Kidney (tissue), 22 donors: Measurements from ENCODE around the gene IFNK. TPM values are rescaled to one million over a fixed set of nuclear protein-coding genes. Genes with fewer than 3 reads are reported as not detected.

Experiments
- DNase-seq, 5 donors: peaks; one replicate each; pipeline ENCODE4 v3.0.0-alpha.2; 2013 to 2020
- FAIRE-seq: peaks from 2 replicates; lab custom pipeline; 2012; peaks lifted over from hg19 to GRCh38; lab: Jason Lieb, UNC
- H3K27ac ChIP-seq, 2 donors: one replicate each; pipeline ENCODE4 v1.7.0; 2013; ENCODE audit warnings: low read depth in 2 of 2, low read length in 2 of 2, inconsistent platforms in 1 of 2
- H3K27me3 ChIP-seq: one replicate; pipeline ENCODE4 v1.7.1; 2013; ENCODE audit warnings: low read length, inconsistent platforms; ENCODE audit not compliant: control insufficient read depth, insufficient read depth
- H3K36me3 ChIP-seq, 3 donors: one replicate each; pipeline versions ENCODE4 v1.7.0 to v1.7.1; 2013; ENCODE audit warnings: low read length in 3 of 3, control low read depth in 1 of 3, inconsistent platforms in 1 of 3; ENCODE audit not compliant: insufficient read depth in 3 of 3, control insufficient read depth in 2 of 3
- H3K4me1 ChIP-seq, 3 donors: one replicate each; pipeline versions ENCODE4 v1.7.0 to v1.7.1; 2013; ENCODE audit warnings: low read length in 3 of 3, inconsistent platforms in 1 of 3, low read depth in 1 of 3; ENCODE audit not compliant: control insufficient read depth in 2 of 3, insufficient read depth in 2 of 3
- H3K4me3 ChIP-seq, 3 donors: one replicate each; pipeline versions ENCODE4 v1.7.0 to v1.8.1; 2013; ENCODE audit warnings: low read length in 3 of 3, control low read depth in 1 of 3, inconsistent platforms in 1 of 3
- H3K9ac ChIP-seq, 3 donors: one replicate each; pipeline versions ENCODE4 v1.7.0 to v1.7.1; 2013; ENCODE audit warnings: low read length in 3 of 3, control low read depth in 1 of 3, inconsistent platforms in 1 of 3
- H3K9me3 ChIP-seq, 3 donors: one replicate each; pipeline versions ENCODE4 v1.7.0 to v1.7.1; 2013; ENCODE audit warnings: low read length in 3 of 3, control low read depth in 1 of 3, inconsistent platforms in 1 of 3; ENCODE audit not compliant: control insufficient read depth in 2 of 3, insufficient read depth in 1 of 3
- intact Hi-C: fragments of 100-400 bp; cut with DNase I; formaldehyde crosslinking; loops from one replicate; pipeline ENCODE4 v1.11.1; 2022
- long read RNA-seq, 10 donors: library from polyadenylated mRNA in 1 of 10; unstranded in 1 of 10; transcript quantifications; one replicate each; pipeline ENCODE4 v2.0.0 and lab custom pipeline, GENCODE V29; 2021 to 2026
- polyA plus RNA-seq: library from polyadenylated mRNA; stranded (reverse); fragments of 350-450 nt; fragmentation: Illumina TruSeq; extraction: RNeasy Lipid Tissue Mini Kit (QIAGEN cat#74804); gene quantifications from one replicate; pipeline ENCODE4 v1.2.3, GENCODE V29; 2014; ENCODE audit warnings: low read depth, low replicate concordance; ENCODE audit not compliant: insufficient read depth
- total RNA-seq: library from RNA; stranded (reverse); fragmentation: NEBNext Ultra II Directional; extraction: Animal tissue kit (Norgen Biotek cat#: 25700); gene quantifications from one replicate; pipeline ENCODE4 v1.2.1, GENCODE V29; 2021
- TF ChIP-seq, protein P1 (sequence below): IDR thresholded peaks from 3 replicates; pipeline ENCODE4 v1.5.1; 2012; ENCODE audit warnings: mild to moderate bottlenecking, moderate library complexity, borderline replicate concordance; ENCODE audit not compliant: insufficient read depth; ENCODE audit errors: extremely low read depth
- donor health status: control.
- donor health status: control.
- donor health status: control.
- donor health status: control.
- donor health status: control.
- donor health status: DM: yes; HTN: yes; CAD: no.
- donor health status: Normal renal cell carcinoma (clear cell type).

Gene IFNK, protein sequence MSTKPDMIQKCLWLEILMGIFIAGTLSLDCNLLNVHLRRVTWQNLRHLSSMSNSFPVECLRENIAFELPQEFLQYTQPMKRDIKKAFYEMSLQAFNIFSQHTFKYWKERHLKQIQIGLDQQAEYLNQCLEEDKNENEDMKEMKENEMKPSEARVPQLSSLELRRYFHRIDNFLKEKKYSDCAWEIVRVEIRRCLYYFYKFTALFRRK
- total RNA-seq (not detected), polyA plus RNA-seq (not detected)
- long read RNA-seq, donor 1, result 0 reads
- long read RNA-seq, donor 2, result 0 reads
- long read RNA-seq, donor 3, result 0 reads
- long read RNA-seq, donor 4, result 0 reads
- long read RNA-seq, donor 5, result 0 reads
- long read RNA-seq, donor 6, result 0 reads
- long read RNA-seq, donor 7, result 0 reads
- long read RNA-seq, donor 8, result 0 reads
- long read RNA-seq, donor 9, result 0 reads
- long read RNA-seq, donor 10, result 0 reads

- intact Hi-C loops, result loop anchor here (10.0 kb wide), 1 partner anchor 189 kb away; no protein-coding TSS in a partner anchor
- peaks cover 0 to 7% (median 4%) of the 10 kb centered on the region in 3 donors for H3K4me1 ChIP-seq
- FAIRE-seq, result no peak
Measured at GRCh38 chr9:27524236-27524635, at the start of gene IFNK. TSS of gene IFNK (plus strand) at chr9:27524290. CDS start at chr9:27524337, 47 bp downstream.

DNA sequence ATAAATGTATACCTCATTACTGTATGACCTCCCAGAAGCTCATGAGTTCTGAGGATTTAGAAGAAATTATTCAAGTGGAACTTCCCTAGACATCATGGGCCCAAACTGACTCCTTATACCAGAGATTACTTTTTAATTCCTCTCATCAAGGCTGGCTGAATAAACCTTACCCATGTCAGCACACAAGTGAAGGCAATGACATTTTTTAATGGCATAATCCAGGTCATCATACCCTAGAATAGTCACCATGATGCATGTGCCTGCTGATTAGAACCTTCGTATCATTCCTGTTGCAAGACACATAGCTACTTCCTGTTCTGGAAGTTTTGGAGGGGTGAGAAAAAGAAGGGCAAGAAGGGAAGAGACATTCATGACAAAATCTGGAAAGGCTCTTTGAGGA is 49.8 kb upstream of the IFNK start:
- H3K27ac ChIP-seq, result no peak overlapping the region
- TF ChIP-seq, protein P1, sequence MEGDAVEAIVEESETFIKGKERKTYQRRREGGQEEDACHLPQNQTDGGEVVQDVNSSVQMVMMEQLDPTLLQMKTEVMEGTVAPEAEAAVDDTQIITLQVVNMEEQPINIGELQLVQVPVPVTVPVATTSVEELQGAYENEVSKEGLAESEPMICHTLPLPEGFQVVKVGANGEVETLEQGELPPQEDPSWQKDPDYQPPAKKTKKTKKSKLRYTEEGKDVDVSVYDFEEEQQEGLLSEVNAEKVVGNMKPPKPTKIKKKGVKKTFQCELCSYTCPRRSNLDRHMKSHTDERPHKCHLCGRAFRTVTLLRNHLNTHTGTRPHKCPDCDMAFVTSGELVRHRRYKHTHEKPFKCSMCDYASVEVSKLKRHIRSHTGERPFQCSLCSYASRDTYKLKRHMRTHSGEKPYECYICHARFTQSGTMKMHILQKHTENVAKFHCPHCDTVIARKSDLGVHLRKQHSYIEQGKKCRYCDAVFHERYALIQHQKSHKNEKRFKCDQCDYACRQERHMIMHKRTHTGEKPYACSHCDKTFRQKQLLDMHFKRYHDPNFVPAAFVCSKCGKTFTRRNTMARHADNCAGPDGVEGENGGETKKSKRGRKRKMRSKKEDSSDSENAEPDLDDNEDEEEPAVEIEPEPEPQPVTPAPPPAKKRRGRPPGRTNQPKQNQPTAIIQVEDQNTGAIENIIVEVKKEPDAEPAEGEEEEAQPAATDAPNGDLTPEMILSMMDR, result no peak
- no peak for FAIRE-seq
- H3K4me3 ChIP-seq, result no peak overlapping the region
- DNase-seq, result no peak
- H3K9me3 ChIP-seq, result peaks cover 0 to 10% (median 0%) of the 10 kb centered on the region in 3 donors
- H3K27me3 ChIP-seq, result no peaks in the 10 kb centered on the region
- peaks cover 0 to 6% (median 0%) of the 10 kb centered on the region in 3 donors for H3K4me1 ChIP-seq
- intact Hi-C loops, result no loop called here
- no peaks in the 10 kb centered on the region for H3K36me3 ChIP-seq
- H3K9ac ChIP-seq, result no peak overlapping the region

More at GRCh38 chr9:27524236-27524635, at the start of gene IFNK:
- DNase-seq, result no peak
- no peak within 1 kb of the TSS for H3K27ac ChIP-seq
- no peaks in the 10 kb centered on the region for H3K27me3 ChIP-seq
- peaks cover 0 to 2% (median 0%) of the 10 kb centered on the region in 3 donors for H3K36me3 ChIP-seq
- H3K9ac ChIP-seq, result no peak within 1 kb of the TSS
- TF ChIP-seq, protein P1, result no peak
- no peaks in the 10 kb centered on the region for H3K9me3 ChIP-seq
- H3K4me3 ChIP-seq, result no peak within 1 kb of the TSS

GRCh38 chr9:27475057-27475595 is 49.0 kb upstream of the IFNK start:
- no peaks in the 10 kb centered on the region for H3K27me3 ChIP-seq
- DNase-seq (no peak), FAIRE-seq (no peak)
- intact Hi-C loops, result no loop called here
- no peak overlapping the region for H3K4me3 ChIP-seq
- no peak overlapping the region for H3K27ac ChIP-seq
- TF ChIP-seq, protein P1, result no peak
- H3K36me3 ChIP-seq, result no peaks in the 10 kb centered on the region
- H3K9me3 ChIP-seq, result peaks cover 0 to 10% (median 0%) of the 10 kb centered on the region in 3 donors
- no peak overlapping the region for H3K9ac ChIP-seq
- H3K4me1 ChIP-seq, result peaks cover 0 to 6% (median 0%) of the 10 kb centered on the region in 3 donors
